WTC11 (cell line): ENCODE data around the gene CUL5. TPM values are rescaled to one million over a fixed set of nuclear protein-coding genes. Genes with fewer than 3 reads are reported as not detected.

Experiments
- ATAC-seq: fragments of 200-7000 bp; cut with Tn5 transposase; 2 replicates; pipeline ENCODE4 v1.10.0; 2021; ENCODE audit warnings: mild to moderate bottlenecking, moderate library complexity
- CTCF ChIA-PET: fragments of 300-600 bp; sonication (Branson Sonifier 250); formaldehyde crosslinking; loops from one replicate; lab custom pipeline; 2021; ENCODE audit warnings: antibody characterized with exemption; lab: Charles Lee
- POLR2A ChIA-PET: fragments of 350-600 bp; sonication (Branson Sonifier 250); formaldehyde crosslinking; loops from one replicate; lab custom pipeline; 2021; ENCODE audit warnings: antibody characterized with exemption; lab: Charles Lee
- DNase-seq: peaks from one replicate; pipeline ENCODE4 v3.0.0; 2021; ENCODE audit warnings: low spot score
- H3K27ac Mint-ChIP-seq: 2 replicates; pipeline ENCODE4 v1.8.0; 2021; ENCODE audit warnings: mixed read lengths
- H3K27me3 Mint-ChIP-seq: 2 replicates; pipeline ENCODE4 v1.8.0; 2021; ENCODE audit warnings: low read depth, mild to moderate bottlenecking, moderate library complexity, mixed read lengths
- H3K36me3 Mint-ChIP-seq: 2 replicates; pipeline ENCODE4 v1.8.0; 2021; ENCODE audit warnings: mixed read lengths
- H3K4me1 Mint-ChIP-seq: 2 replicates; pipeline ENCODE4 v1.8.0; 2022; ENCODE audit warnings: mixed read lengths
- H3K4me3 Mint-ChIP-seq: 2 replicates; pipeline ENCODE4 v1.8.0; 2021; ENCODE audit warnings: mild to moderate bottlenecking, moderate library complexity, mixed read lengths
- H3K9me3 Mint-ChIP-seq: 2 replicates; pipeline ENCODE4 v1.8.0; 2021; ENCODE audit warnings: mixed read lengths
- AFF4 ChIP-seq: sonication (generic); formaldehyde crosslinking; IDR thresholded peaks from 2 replicates; pipeline ENCODE4 v1.8.1; 2023; ENCODE audit warnings: mild to moderate bottlenecking, missing genetic modification reagents, borderline replicate concordance
- AR ChIP-seq: fragments of 250-450 bp; sonication (Bioruptor Pico); IDR thresholded peaks from 2 replicates; pipeline ENCODE4 v1.9.0; 2021; ENCODE audit warnings: mild to moderate bottlenecking
- ATF1 ChIP-seq: sonication (generic); formaldehyde crosslinking; IDR thresholded peaks from 2 replicates; pipeline ENCODE4 v1.8.1; 2023; ENCODE audit warnings: mild to moderate bottlenecking, moderate library complexity, missing genetic modification reagents
- CREB1 ChIP-seq: sonication (generic); formaldehyde crosslinking; IDR thresholded peaks from 2 replicates; pipeline ENCODE4 v1.8.0; 2023; ENCODE audit warnings: mild to moderate bottlenecking, missing genetic modification reagents
- CTCF ChIP-seq: fragments of 200-600 bp; IDR thresholded peaks from 2 replicates; pipeline ENCODE4 v1.8.0; 2022; ENCODE audit warnings: antibody characterized with exemption
- E2F5 ChIP-seq: sonication (generic); formaldehyde crosslinking; IDR thresholded peaks from 2 replicates; pipeline ENCODE4 v1.8.1; 2022; ENCODE audit warnings: mild to moderate bottlenecking, moderate library complexity, missing genetic modification reagents
- ELF4 ChIP-seq: sonication (generic); formaldehyde crosslinking; IDR thresholded peaks from 2 replicates; pipeline ENCODE4 v1.8.1; 2022; ENCODE audit warnings: low read depth, mild to moderate bottlenecking, moderate library complexity, missing genetic modification reagents
- ERG ChIP-seq: fragments of 250-450 bp; sonication (Bioruptor Pico); IDR thresholded peaks from 2 replicates; pipeline ENCODE4 v1.8.0; 2021; ENCODE audit warnings: mild to moderate bottlenecking
- FOXK1 ChIP-seq: sonication (generic); formaldehyde crosslinking; IDR thresholded peaks from 2 replicates; pipeline ENCODE4 v1.8.0; 2022; ENCODE audit warnings: mild to moderate bottlenecking, moderate library complexity, missing genetic modification reagents
- HMGXB4 ChIP-seq: sonication (generic); formaldehyde crosslinking; IDR thresholded peaks from 2 replicates; pipeline ENCODE4 v1.8.1; 2023; ENCODE audit warnings: mild to moderate bottlenecking, moderate library complexity, missing genetic modification reagents
- IRF1 ChIP-seq: sonication (generic); formaldehyde crosslinking; IDR thresholded peaks from 2 replicates; pipeline ENCODE4 v1.8.0; 2023; ENCODE audit warnings: missing genetic modification reagents
- MLX ChIP-seq: sonication (generic); formaldehyde crosslinking; IDR thresholded peaks from 2 replicates; pipeline ENCODE4 v1.8.1; 2023; ENCODE audit warnings: mild to moderate bottlenecking, missing genetic modification reagents, moderate library complexity
- STAT6 ChIP-seq: sonication (generic); formaldehyde crosslinking; conservative IDR thresholded peaks from 2 replicates; pipeline ENCODE4 v1.8.1; 2023; ENCODE audit warnings: mild to moderate bottlenecking, low read depth, missing genetic modification reagents, moderate library complexity
- TCF7 ChIP-seq: sonication (generic); formaldehyde crosslinking; IDR thresholded peaks from 2 replicates; pipeline ENCODE4 v1.8.0; 2022; ENCODE audit warnings: mild to moderate bottlenecking, low read depth, missing genetic modification reagents, moderate library complexity
- ZNF121 ChIP-seq: sonication (generic); formaldehyde crosslinking; IDR thresholded peaks from 2 replicates; pipeline ENCODE4 v1.8.0; 2023; ENCODE audit warnings: missing genetic modification reagents
- ZNF138 ChIP-seq: sonication (generic); formaldehyde crosslinking; conservative IDR thresholded peaks from 2 replicates; pipeline ENCODE4 v1.8.1; 2022; ENCODE audit warnings: mild to moderate bottlenecking, moderate library complexity, missing genetic modification reagents
- ZNF416 ChIP-seq: fragments of 250-450 bp; sonication (Bioruptor Pico); IDR thresholded peaks from 2 replicates; pipeline ENCODE4 v1.9.0; 2021; ENCODE audit warnings: mild to moderate bottlenecking, inconsistent platforms
- total RNA-seq: library from RNA; stranded (reverse); gene quantifications from 3 replicates; pipeline ENCODE4 v1.2.3, GENCODE V29; 2021

Gene CUL5
- total RNA-seq, 1 experiment from 2014 or later = 31.4 TPM

GRCh38 chr11:107969219-107969618 lies 39.5 kb upstream of the CUL5 start:
- Mint-ChIP-seq H3K4me1 (0 out of 2 replicates have a peak, but pooled peaks cover 2% of the 10 kb centered on the region), H3K4me3 (no peak overlapping the region), H3K27ac (peak overlapping the region; percentile 71; the same call in 1 of the 2 replicates), H3K27me3 (no peaks in the 10 kb centered on the region), H3K9me3 (no peaks in the 10 kb centered on the region), H3K36me3 (no peaks in the 10 kb centered on the region)
- TF ChIP-seq HMGXB4 (CRISPR knock-in tag) = no peak
- no peak for TF ChIP-seq TCF7 (CRISPR knock-in tag)
- TF ChIP-seq AFF4 (CRISPR knock-in tag) = no peak
- TF ChIP-seq ZNF138 (CRISPR knock-in tag) = no peak
- no peak for TF ChIP-seq AR
- TF ChIP-seq ZNF416 (CRISPR knock-in tag) = no peak
- no peak for TF ChIP-seq IRF1 (CRISPR knock-in tag)
- TF ChIP-seq ATF1 (CRISPR knock-in tag) = no peak
- TF ChIP-seq ELF4 (CRISPR knock-in tag) = no peak
- ATAC-seq (peak; percentile 88), DNase-seq (no peak)
- POLR2A ChIA-PET = no interaction called here
- CTCF ChIA-PET = interaction anchor here (0.6 to 2.2 kb wide), 5 partner anchors 31 to 394 kb away, joined by 3 to 9 read pairs (median 3); no protein-coding TSS in a partner anchor

- POLR2A ChIA-PET = interaction anchor here (0.6 kb wide), 1 partner anchor 112 kb away, joined by 4 read pairs; no protein-coding TSS in a partner anchor
- Mint-ChIP-seq H3K9me3 (peaks cover 2% of the 10 kb centered on the region), H3K4me3 (no peak overlapping the region), H3K4me1 (0 out of 2 replicates have a peak, but pooled peaks cover 2% of the 10 kb centered on the region), H3K27me3 (no peaks in the 10 kb centered on the region), H3K36me3 (no peaks in the 10 kb centered on the region; the same call in 1 of the 2 replicates), H3K27ac (no peak overlapping the region)
- ATAC-seq = peak; percentile 34; the same call in 1 of the 2 replicates
- DNase-seq = no peak
- CTCF ChIA-PET = interaction anchor here (0.6 to 2.2 kb wide), 6 partner anchors 16 to 229 kb away, joined by 3 to 9 read pairs (median 4); no protein-coding TSS in a partner anchor
- no peak for TF ChIP-seq ZNF121 (CRISPR knock-in tag)
- TF ChIP-seq CTCF = no peak
- TF ChIP-seq FOXK1 (CRISPR knock-in tag) = no peak
- TF ChIP-seq TCF7 (CRISPR knock-in tag) = no peak
- TF ChIP-seq MLX = no peak
- no peak for TF ChIP-seq CREB1
- no peak for TF ChIP-seq E2F5 (CRISPR knock-in tag)
- no peak for TF ChIP-seq STAT6 (CRISPR knock-in tag)
- no peak for TF ChIP-seq ERG
Observed at GRCh38 chr11:107970049-107970448, 38.6 kb upstream of the CUL5 start.
